ENCODE measurements around the gene MCTP1. TPM values are rescaled to one million over a fixed set of nuclear protein-coding genes. Genes with fewer than 3 reads are reported as not detected.

The MCTP1 gene
- polyA plus RNA-seq, 4 donors = 4.0 to 5.6 (median 5.0) TPM

- no peak for DNase-seq (ENCODE audit: low read depth in 4 of 4, low spot score in 3 of 4)
Observed at GRCh38 chr5:94742852-94743251, 542.0 kb downstream of the MCTP1 start.

- DNase-seq (ENCODE audit: low read depth in 4 of 4, low spot score in 3 of 4) = no peak
Observed at GRCh38 chr5:94740286-94740685, 544.6 kb downstream of the MCTP1 start.

GRCh38 chr5:94736498-94736897, 548.4 kb downstream of the MCTP1 start:
- DNase-seq (ENCODE audit: low read depth in 4 of 4, low spot score in 3 of 4) = no peak

- no peak for DNase-seq (ENCODE audit: low read depth in 4 of 4, low spot score in 3 of 4)
Observed at GRCh38 chr5:94731471-94731870, 553.4 kb downstream of the MCTP1 start.

GRCh38 chr5:94725142-94725541, 559.8 kb downstream of the MCTP1 start:
- DNase-seq (ENCODE audit: low read depth in 4 of 4, low spot score in 3 of 4) = no peak

- no peak for DNase-seq (ENCODE audit: low read depth in 4 of 4, low spot score in 3 of 4)
Observed at GRCh38 chr5:94715768-94716167, 569.1 kb downstream of the MCTP1 start.

GRCh38 chr5:94711785-94712184, 573.1 kb downstream of the MCTP1 start:
- DNase-seq (ENCODE audit: low read depth in 4 of 4, low spot score in 3 of 4) = no peak

GRCh38 chr5:94709277-94709676, 575.6 kb downstream of the MCTP1 start:
- DNase-seq (ENCODE audit: low read depth in 4 of 4, low spot score in 3 of 4) = no peak

- peak in 2 of 4 donors; percentile 35 to 41 for DNase-seq (ENCODE audit: low read depth in 4 of 4, low spot score in 3 of 4)
Observed at GRCh38 chr5:94707359-94707758, 577.5 kb downstream of the MCTP1 start.

GRCh38 chr5:94705427-94705826, 579.5 kb downstream of the MCTP1 start:
- no peak for DNase-seq (ENCODE audit: low read depth in 4 of 4, low spot score in 3 of 4)

- no peak for DNase-seq (ENCODE audit: low read depth in 4 of 4, low spot score in 3 of 4)
Observed at GRCh38 chr5:94702729-94703128, 582.2 kb downstream of the MCTP1 start.

- DNase-seq (ENCODE audit: low read depth in 4 of 4, low spot score in 3 of 4) = no peak
Observed at GRCh38 chr5:94700592-94700991, 584.3 kb downstream of the MCTP1 start.

- no peak for DNase-seq (ENCODE audit: low read depth in 4 of 4, low spot score in 3 of 4)
Observed at GRCh38 chr5:94699562-94699961, 585.3 kb downstream of the MCTP1 start.

GRCh38 chr5:94698197-94698596, 586.7 kb downstream of the MCTP1 start:
- DNase-seq (ENCODE audit: low read depth in 4 of 4, low spot score in 3 of 4) = no peak

GRCh38 chr5:94694671-94695070, 590.2 kb downstream of the MCTP1 start:
- no peak for DNase-seq (ENCODE audit: low read depth in 4 of 4, low spot score in 3 of 4)

GRCh38 chr5:94693845-94694370, 591.0 kb downstream of the MCTP1 start:
- DNase-seq (ENCODE audit: low read depth in 4 of 4, low spot score in 3 of 4) = no peak

GRCh38 chr5:94693043-94693822, 591.7 kb downstream of the MCTP1 start:
- DNase-seq (ENCODE audit: low read depth in 4 of 4, low spot score in 3 of 4) = no peak

- DNase-seq (ENCODE audit: low read depth in 4 of 4, low spot score in 3 of 4) = no peak
Observed at GRCh38 chr5:94692581-94692980, 592.3 kb downstream of the MCTP1 start.

GRCh38 chr5:94691949-94692348, 592.9 kb downstream of the MCTP1 start:
- DNase-seq (ENCODE audit: low read depth in 4 of 4, low spot score in 3 of 4) = no peak

GRCh38 chr5:94691291-94691690, 593.6 kb downstream of the MCTP1 start:
- DNase-seq (ENCODE audit: low read depth in 4 of 4, low spot score in 3 of 4) = no peak

- peak in 1 of 4 donors; percentile 30 for DNase-seq (ENCODE audit: low read depth in 4 of 4, low spot score in 3 of 4)
Observed at GRCh38 chr5:94690778-94691177, 594.1 kb downstream of the MCTP1 start.

GRCh38 chr5:94689908-94690307, 595.0 kb downstream of the MCTP1 start:
- no peak for DNase-seq (ENCODE audit: low read depth in 4 of 4, low spot score in 3 of 4)
